Osteoblast (primary cell): ENCODE measurements around the gene CFAP57. TPM values are rescaled to one million over a fixed set of nuclear protein-coding genes. Genes with fewer than 3 reads are reported as not detected.

ENCODE experiments used
- DNase-seq: peaks from one replicate; pipeline ENCODE4 v3.0.0; 2011; ENCODE audit warnings: low spot score, mixed read lengths; ENCODE audit not compliant: insufficient read length; ENCODE audit errors: missing footprints
- H2AFZ ChIP-seq: 2 replicates; pipeline ENCODE4 v1.6.0; 2011; ENCODE audit warnings: mild to moderate bottlenecking, low read length
- H3K27ac ChIP-seq: 2 replicates; pipeline ENCODE4 v1.5.1; 2011; ENCODE audit warnings: mild to moderate bottlenecking, low read depth, low read length, moderate library complexity
- H3K27me3 ChIP-seq: 2 replicates; pipeline ENCODE4 v1.6.0; 2012; ENCODE audit warnings: mild to moderate bottlenecking, control low read depth, inconsistent platforms, low read length, moderate library complexity; ENCODE audit not compliant: insufficient read depth
- H3K36me3 ChIP-seq: 2 replicates; pipeline ENCODE4 v1.5.1; 2011; ENCODE audit warnings: mild to moderate bottlenecking, low read length, control low read depth, moderate library complexity; ENCODE audit not compliant: insufficient read depth
- H3K4me1 ChIP-seq: 2 replicates; pipeline ENCODE4 v1.5.1; 2011; ENCODE audit warnings: mild to moderate bottlenecking, low read length, control low read depth, moderate library complexity; ENCODE audit not compliant: insufficient read depth
- H3K4me2 ChIP-seq: 2 replicates; pipeline ENCODE4 v1.6.0; 2011; ENCODE audit warnings: mild to moderate bottlenecking, low read length; ENCODE audit not compliant: insufficient read depth
- H3K4me3 ChIP-seq: fragments of 200-600 bp; sonication (generic); 3 replicates; pipeline ENCODE4 v1.5.1; 2012; ENCODE audit warnings: mild to moderate bottlenecking, low read length, inconsistent platforms; ENCODE audit not compliant: insufficient read depth
- H3K79me2 ChIP-seq: 2 replicates; pipeline ENCODE4 v1.6.0; 2012; ENCODE audit warnings: mild to moderate bottlenecking, low read length, control low read depth, inconsistent platforms; ENCODE audit not compliant: insufficient read depth
- H3K9me3 ChIP-seq: 2 replicates; pipeline ENCODE4 v1.5.1; 2011; ENCODE audit warnings: low read depth, low read length, control low read depth
- H4K20me1 ChIP-seq: 2 replicates; pipeline ENCODE4 v1.6.0; 2012; ENCODE audit warnings: mild to moderate bottlenecking, low read length, control low read depth; ENCODE audit not compliant: insufficient read depth
- CTCF ChIP-seq: IDR thresholded peaks from 2 replicates; pipeline ENCODE4 v1.5.1; 2011; ENCODE audit warnings: mild to moderate bottlenecking, low read depth, low read length, moderate library complexity; ENCODE audit errors: extremely low read depth
- total RNA-seq: library from RNA; depleted of rRNA; stranded (reverse); fragments of >200 nt; gene quantifications from 2 replicates; pipeline ENCODE4 v1.2.3, GENCODE V29; 2012

CFAP57 gene
- total RNA-seq, 1 donor, result under 0.01 TPM

GRCh38 chr1:43253173-43253572 is 81.0 kb downstream of the CFAP57 start:
- Histone ChIP-seq H3K4me3 (no peak overlapping the region), H3K79me2 (no peaks in the 10 kb centered on the region), H3K4me1 (no peaks in the 10 kb centered on the region), H3K9me3 (no peaks in the 10 kb centered on the region), H4K20me1 (no peaks in the 10 kb centered on the region), H3K4me2 (no peak overlapping the region), H2AFZ (no peak overlapping the region), H3K27ac (no peak overlapping the region), H3K36me3 (no peaks in the 10 kb centered on the region), H3K27me3 (peaks cover 24% of the 10 kb centered on the region)
- TF ChIP-seq CTCF, result no peak
- DNase-seq, result no peak

GRCh38 chr1:43253876-43254275 is 81.7 kb downstream of the CFAP57 start:
- Histone ChIP-seq H4K20me1 (no peaks in the 10 kb centered on the region), H2AFZ (no peak overlapping the region), H3K4me3 (no peak overlapping the region), H3K27ac (no peak overlapping the region), H3K4me1 (no peaks in the 10 kb centered on the region), H3K9me3 (no peaks in the 10 kb centered on the region), H3K27me3 (peaks cover 24% of the 10 kb centered on the region), H3K4me2 (no peak overlapping the region), H3K36me3 (no peaks in the 10 kb centered on the region), H3K79me2 (no peaks in the 10 kb centered on the region)
- no peak for TF ChIP-seq CTCF
- DNase-seq, result no peak

GRCh38 chr1:43255438-43256210 is 83.5 kb downstream of the CFAP57 start:
- H3K27me3 ChIP-seq, result peaks cover 24% of the 10 kb centered on the region

More at GRCh38 chr1:43255438-43256210, 83.5 kb downstream of the CFAP57 start:
- H3K79me2 ChIP-seq, result no peaks in the 10 kb centered on the region
- DNase-seq, result no peak
- no peaks in the 10 kb centered on the region for H3K36me3 ChIP-seq
- no peaks in the 10 kb centered on the region for H3K4me1 ChIP-seq
- H3K4me3 ChIP-seq, result no peak overlapping the region
- H4K20me1 ChIP-seq, result no peaks in the 10 kb centered on the region
- no peak overlapping the region for H3K27ac ChIP-seq
- no peak overlapping the region for H3K4me2 ChIP-seq
- TF ChIP-seq CTCF, result no peak
- no peak overlapping the region for H2AFZ ChIP-seq
- H3K9me3 ChIP-seq, result no peaks in the 10 kb centered on the region
